ENCODE results near the gene KLHL22. TPM values are rescaled to one million over a fixed set of nuclear protein-coding genes. Genes with fewer than 3 reads are reported as not detected.
"Not testable (repeated sequence)": the region's sequence is repeated elsewhere in the genome, so short reads cannot be mapped to it uniquely, and the experiment has no call there.

Gene KLHL22
- total and polyA plus RNA-seq, 8 donors: 9.9 to 22.9 (median 13.2) TPM

DNA sequence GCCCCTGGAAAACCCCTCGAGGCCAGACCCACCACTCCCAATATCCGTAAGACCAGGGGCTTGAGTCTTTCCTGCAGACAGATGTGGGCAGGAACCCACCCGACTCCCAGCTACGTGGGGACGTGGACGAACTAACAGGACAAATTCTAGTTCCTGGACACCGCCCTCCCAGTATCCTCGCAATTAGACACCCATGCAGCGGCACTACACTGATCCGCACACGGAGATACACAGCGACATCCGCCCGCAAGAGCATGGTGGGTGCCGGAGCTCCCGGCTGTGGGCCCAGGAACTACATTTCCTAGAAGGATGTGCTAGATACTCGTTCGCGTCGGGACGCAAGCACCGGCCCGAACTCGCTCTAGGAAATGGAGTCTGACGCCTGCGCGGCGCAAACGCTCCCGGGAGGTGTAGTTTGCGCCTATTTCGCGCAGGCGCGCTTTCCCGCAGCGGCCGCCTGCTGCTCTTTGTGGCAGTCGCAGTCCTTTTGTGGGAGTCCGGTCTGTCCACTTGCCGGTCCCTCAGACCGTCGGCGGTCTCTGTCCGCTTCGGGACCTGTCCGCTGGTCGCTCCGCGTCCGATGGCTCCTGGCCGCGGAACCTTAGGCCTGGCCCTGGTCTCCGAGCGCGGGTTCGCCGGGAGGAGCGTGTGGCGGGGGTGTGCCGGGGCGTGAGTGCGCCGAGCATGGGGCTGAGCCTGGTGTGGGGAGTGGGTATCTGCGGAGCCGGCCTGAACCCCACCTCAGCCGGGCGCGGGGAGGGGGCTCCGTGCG is 101.7 kb downstream of the KLHL22 start, which contains the start of gene ZNF74:
TSS of gene ZNF74 (plus strand) at position 447 of the 772 bp plus-strand sequence. CDS start 478 bp downstream, outside the sequence.
- peaks cover 0 to 10% (median 9%) of the 10 kb centered on the region in 3 donors for H3K4me1 ChIP-seq
- no peaks in the 10 kb centered on the region for H3K9me3 ChIP-seq
- H3K27me3 ChIP-seq: no peaks in the 10 kb centered on the region
- 1% methylated on average over 67 to 71 of the region's 71 CpGs for WGBS, 2 donors
- peak; percentile 85 to 97 (median 89) for DNase-seq
- H3K4me3 ChIP-seq: peak within 1 kb of the TSS; percentile 55 to 91 (median 88)
- TF ChIP-seq, protein P1, sequence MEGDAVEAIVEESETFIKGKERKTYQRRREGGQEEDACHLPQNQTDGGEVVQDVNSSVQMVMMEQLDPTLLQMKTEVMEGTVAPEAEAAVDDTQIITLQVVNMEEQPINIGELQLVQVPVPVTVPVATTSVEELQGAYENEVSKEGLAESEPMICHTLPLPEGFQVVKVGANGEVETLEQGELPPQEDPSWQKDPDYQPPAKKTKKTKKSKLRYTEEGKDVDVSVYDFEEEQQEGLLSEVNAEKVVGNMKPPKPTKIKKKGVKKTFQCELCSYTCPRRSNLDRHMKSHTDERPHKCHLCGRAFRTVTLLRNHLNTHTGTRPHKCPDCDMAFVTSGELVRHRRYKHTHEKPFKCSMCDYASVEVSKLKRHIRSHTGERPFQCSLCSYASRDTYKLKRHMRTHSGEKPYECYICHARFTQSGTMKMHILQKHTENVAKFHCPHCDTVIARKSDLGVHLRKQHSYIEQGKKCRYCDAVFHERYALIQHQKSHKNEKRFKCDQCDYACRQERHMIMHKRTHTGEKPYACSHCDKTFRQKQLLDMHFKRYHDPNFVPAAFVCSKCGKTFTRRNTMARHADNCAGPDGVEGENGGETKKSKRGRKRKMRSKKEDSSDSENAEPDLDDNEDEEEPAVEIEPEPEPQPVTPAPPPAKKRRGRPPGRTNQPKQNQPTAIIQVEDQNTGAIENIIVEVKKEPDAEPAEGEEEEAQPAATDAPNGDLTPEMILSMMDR (IDR thresholded peaks at IDR 0.05): no peak
- H3K36me3 ChIP-seq: no peaks in the 10 kb centered on the region
- peak within 1 kb of the TSS; percentile 9 to 72 (median 55) for H3K27ac ChIP-seq
- peak; percentile 96 to 99 (median 98) for ATAC-seq
- no peak for FAIRE-seq
- intact Hi-C loops (cut with DNase I): no loop called here

DNA sequence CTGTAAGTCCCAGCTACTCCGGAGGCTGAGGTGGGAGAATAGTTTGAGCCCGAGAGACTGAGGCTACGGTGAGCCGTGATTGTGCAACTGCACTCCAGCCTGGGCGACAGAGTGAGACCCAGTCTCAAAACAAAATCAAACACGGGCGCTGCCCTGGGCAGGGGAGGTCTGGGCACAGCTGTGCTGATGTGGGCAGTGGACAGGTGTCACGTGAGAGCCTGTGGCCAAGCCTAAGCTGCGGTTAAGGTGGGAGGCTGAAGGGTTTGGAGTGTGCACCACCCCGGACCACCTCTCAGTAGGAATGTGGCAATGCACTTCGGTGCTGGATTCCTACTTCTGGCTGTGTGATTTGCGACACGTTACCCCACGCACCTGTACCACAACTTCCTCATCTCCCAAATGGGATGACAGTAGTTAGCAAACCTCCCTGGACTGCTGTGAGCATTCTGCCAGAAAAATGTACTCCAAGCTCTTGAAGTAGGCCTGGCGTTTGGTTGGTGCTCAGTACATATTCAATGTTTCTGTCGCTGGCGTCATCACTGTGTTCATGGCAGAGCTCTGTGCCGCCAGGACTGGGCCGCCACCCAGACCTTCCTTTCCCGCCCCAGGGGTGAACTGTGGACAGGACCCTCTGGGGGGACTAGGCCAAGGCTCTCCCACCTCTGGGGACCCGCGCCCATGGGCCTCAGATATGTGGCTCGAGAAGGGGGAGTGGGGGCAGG is 102.5 kb downstream of the KLHL22 start:
- WGBS, 2 donors: 92 to 97% methylated on average over 23 of the region's 23 CpGs
- DNase-seq: peak in 1 of 6 donors; percentile 77
- Histone ChIP-seq H3K4me3 (peak overlapping the region; percentile 55 to 91 (median 88)), H3K9me3 (no peaks in the 10 kb centered on the region), H3K36me3 (no peaks in the 10 kb centered on the region), H3K4me1 (peaks cover 0 to 9% (median 8%) of the 10 kb centered on the region in 3 donors), H3K27ac (peak overlapping the region in 3 of 4 donors; percentile 55 to 72 (median 55)), H3K27me3 (no peaks in the 10 kb centered on the region)
- intact Hi-C loops (cut with DNase I): no loop called here
- TF ChIP-seq, protein P1 (IDR thresholded peaks at IDR 0.05): no peak
- ATAC-seq: peak; percentile 1 to 10 (median 4)
- FAIRE-seq: no peak

DNA sequence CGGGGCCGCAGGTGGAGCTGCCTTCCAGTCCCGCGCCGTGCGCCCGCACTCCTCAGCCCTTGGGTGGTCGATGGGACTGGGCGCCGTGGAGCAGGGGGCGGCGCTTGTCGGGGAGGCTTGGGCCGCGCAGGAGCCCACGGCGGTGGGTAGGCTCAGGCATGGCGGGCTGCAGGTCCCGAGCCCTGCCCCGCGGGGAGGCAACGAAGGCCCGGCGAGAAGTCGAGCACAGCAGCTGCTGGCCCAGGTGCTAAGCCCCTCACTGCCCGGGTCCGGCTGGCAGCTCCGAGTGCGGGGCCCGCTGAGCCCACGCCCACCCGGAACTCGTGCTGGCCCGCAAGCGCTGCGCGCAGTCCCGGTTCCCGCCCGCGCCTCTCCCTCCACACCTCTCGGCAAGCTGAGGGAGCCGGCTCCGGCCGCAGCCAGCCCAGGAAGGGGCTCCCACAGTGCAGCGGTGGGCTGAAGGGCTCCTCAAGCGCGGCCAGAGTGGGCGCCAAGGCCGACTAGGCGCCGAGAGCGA is 103.2 kb downstream of the KLHL22 start:
- H3K9me3 ChIP-seq; FAIRE-seq; ATAC-seq; H3K4me1 ChIP-seq; H3K36me3 ChIP-seq; H3K27ac ChIP-seq; intact Hi-C loops (cut with DNase I); H3K27me3 ChIP-seq; H3K4me3 ChIP-seq: not testable (repeated sequence)
- 95 to 97% methylated on average over 53 of the region's 53 CpGs for WGBS, 2 donors
- peak in 1 of 6 donors; percentile 71 for DNase-seq

Other genes with a start within 250 kb of the KLHL22 start
- gene RTN4R, start 227.5 kb downstream of the KLHL22 start, total RNA-seq: 1 to 10 TPM in 5 of 6 donors, under 1 TPM in 1; 0.88 to 7.4 (median 1.9) TPM
- gene RTN4R, start 227.5 kb downstream of the KLHL22 start, polyA plus RNA-seq: 1 to 10 TPM; 1.7 TPM
- gene DGCR6L, start 175.7 kb downstream of the KLHL22 start, total RNA-seq: 10 to 100 TPM; 17.2 to 23.5 (median 21.6) TPM
- gene DGCR6L, start 175.7 kb downstream of the KLHL22 start, polyA plus RNA-seq: 10 to 100 TPM; 49.2 to 53.4 TPM
- gene ZNF74, start 101.6 kb downstream of the KLHL22 start, total RNA-seq: 1 to 10 TPM; 5.0 to 9.1 (median 6.4) TPM
- 1 to 10 TPM; 5.2 to 5.4 TPM for gene ZNF74, start 101.6 kb downstream of the KLHL22 start, polyA plus RNA-seq
- 1 to 10 TPM; 1.1 to 5.2 (median 1.8) TPM for gene SCARF2, start 58.0 kb downstream of the KLHL22 start, total RNA-seq
- 1 to 10 TPM; 1.2 TPM for gene SCARF2, start 58.0 kb downstream of the KLHL22 start, polyA plus RNA-seq
- gene MED15, start 11.8 kb upstream of the KLHL22 start, total RNA-seq: 10 to 100 TPM; 27.1 to 47.9 (median 35.4) TPM
- 10 to 100 TPM; 61.0 to 61.7 TPM for gene MED15, start 11.8 kb upstream of the KLHL22 start, polyA plus RNA-seq

All from pancreas (tissue), 10 donors.